IMR-90 (cell line): Measurements from ENCODE around the gene PRMT7.

Experiments
- BHLHE40 ChIP-seq: fragments of 150-350 bp; IDR thresholded peaks from 2 replicates; pipeline ENCODE4 v1.6.1; 2016; ENCODE audit warnings: mild to moderate bottlenecking, low read depth, low read length
- CTCF ChIP-seq: conservative IDR thresholded peaks from 2 replicates; pipeline ENCODE4 v1.5.1; 2012; ENCODE audit warnings: mild to moderate bottlenecking, low read depth, low read length, improper control_type of control experiment
- MAFK ChIP-seq: IDR thresholded peaks from 2 replicates; pipeline ENCODE4 v1.6.1; 2012; ENCODE audit warnings: low read depth, low read length, improper control_type of control experiment
- MXI1 ChIP-seq: IDR thresholded peaks from 2 replicates; pipeline ENCODE4 v1.6.1; 2012; ENCODE audit warnings: low read depth, mild to moderate bottlenecking, low read length, moderate library complexity, borderline replicate concordance
- POLR2A ChIP-seq: IDR thresholded peaks from 2 replicates; pipeline ENCODE4 v1.6.1; 2012; ENCODE audit warnings: mild to moderate bottlenecking, low read depth, low read length
- RAD21 ChIP-seq: IDR thresholded peaks from 2 replicates; pipeline ENCODE4 v1.6.1; 2012; ENCODE audit warnings: low read length, improper control_type of control experiment
- RCOR1 ChIP-seq: IDR thresholded peaks from 2 replicates; pipeline ENCODE4 v1.6.1; 2012; ENCODE audit warnings: mild to moderate bottlenecking, low read length, improper control_type of control experiment; ENCODE audit not compliant: insufficient replicate concordance
- TF ChIP-seq, protein P1 (sequence below): fragments of 150-350 bp; IDR thresholded peaks from 2 replicates; pipeline ENCODE4 v1.6.1; 2017; ENCODE audit warnings: mild to moderate bottlenecking, antibody characterized with exemption, low read length, low read depth
- TF ChIP-seq, protein P2 (sequence below): fragments of 150-350 bp; IDR thresholded peaks from 2 replicates; pipeline ENCODE4 v1.6.1; 2016; ENCODE audit warnings: low read depth, mild to moderate bottlenecking, low read length, moderate library complexity, borderline replicate concordance

DNA sequence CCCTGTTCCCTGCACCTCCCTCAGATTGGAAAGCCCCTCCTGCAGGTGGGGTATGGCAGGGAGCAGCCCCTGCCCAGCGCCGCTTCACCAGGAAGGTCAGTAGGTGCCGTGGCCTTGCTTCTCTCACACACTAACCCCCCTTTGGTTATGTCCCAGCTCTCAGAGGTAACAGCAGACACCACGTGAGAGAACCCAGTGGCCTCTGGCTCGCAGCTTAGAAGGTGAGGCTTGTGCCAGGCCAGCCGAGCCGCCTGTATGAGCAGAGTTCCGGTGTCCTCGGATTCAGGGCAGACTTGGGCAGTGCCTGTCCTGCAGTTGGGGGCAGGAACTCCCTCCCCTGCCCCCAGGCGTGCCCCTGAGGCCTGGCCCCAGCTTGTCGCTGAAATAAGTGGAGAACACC, 47.1 kb downstream of the PRMT7 start:
- TF ChIP-seq RAD21: no peak
- no peak for TF ChIP-seq CTCF
- TF ChIP-seq, protein P1, sequence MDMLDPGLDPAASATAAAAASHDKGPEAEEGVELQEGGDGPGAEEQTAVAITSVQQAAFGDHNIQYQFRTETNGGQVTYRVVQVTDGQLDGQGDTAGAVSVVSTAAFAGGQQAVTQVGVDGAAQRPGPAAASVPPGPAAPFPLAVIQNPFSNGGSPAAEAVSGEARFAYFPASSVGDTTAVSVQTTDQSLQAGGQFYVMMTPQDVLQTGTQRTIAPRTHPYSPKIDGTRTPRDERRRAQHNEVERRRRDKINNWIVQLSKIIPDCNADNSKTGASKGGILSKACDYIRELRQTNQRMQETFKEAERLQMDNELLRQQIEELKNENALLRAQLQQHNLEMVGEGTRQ: no peak
- TF ChIP-seq RCOR1: no peak
- TF ChIP-seq POLR2A: no peak
- TF ChIP-seq MXI1: no peak
- no peak for TF ChIP-seq BHLHE40
- no peak for TF ChIP-seq MAFK
- TF ChIP-seq, protein P2, sequence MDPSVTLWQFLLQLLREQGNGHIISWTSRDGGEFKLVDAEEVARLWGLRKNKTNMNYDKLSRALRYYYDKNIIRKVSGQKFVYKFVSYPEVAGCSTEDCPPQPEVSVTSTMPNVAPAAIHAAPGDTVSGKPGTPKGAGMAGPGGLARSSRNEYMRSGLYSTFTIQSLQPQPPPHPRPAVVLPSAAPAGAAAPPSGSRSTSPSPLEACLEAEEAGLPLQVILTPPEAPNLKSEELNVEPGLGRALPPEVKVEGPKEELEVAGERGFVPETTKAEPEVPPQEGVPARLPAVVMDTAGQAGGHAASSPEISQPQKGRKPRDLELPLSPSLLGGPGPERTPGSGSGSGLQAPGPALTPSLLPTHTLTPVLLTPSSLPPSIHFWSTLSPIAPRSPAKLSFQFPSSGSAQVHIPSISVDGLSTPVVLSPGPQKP: no peak
